Hepatic stellate cell (primary cell): ENCODE results near the gene SLC2A4.
"Not testable (repeated sequence)": the region's sequence is repeated elsewhere in the genome, so short reads cannot be mapped to it uniquely, and the experiment has no call there.

Experiments used
- DNase-seq: peaks from one replicate; pipeline ENCODE4 v3.0.0; 2011; ENCODE audit warnings: low spot score

SLC2A4 gene

GRCh38 chr17:7281074-7281952, at the start of gene SLC2A4:
SLC2A4 (plus strand) TSS chr17:7281718; CDS start chr17:7281935, 217 bp downstream.
- DNase-seq, result peak; percentile 98

DNA sequence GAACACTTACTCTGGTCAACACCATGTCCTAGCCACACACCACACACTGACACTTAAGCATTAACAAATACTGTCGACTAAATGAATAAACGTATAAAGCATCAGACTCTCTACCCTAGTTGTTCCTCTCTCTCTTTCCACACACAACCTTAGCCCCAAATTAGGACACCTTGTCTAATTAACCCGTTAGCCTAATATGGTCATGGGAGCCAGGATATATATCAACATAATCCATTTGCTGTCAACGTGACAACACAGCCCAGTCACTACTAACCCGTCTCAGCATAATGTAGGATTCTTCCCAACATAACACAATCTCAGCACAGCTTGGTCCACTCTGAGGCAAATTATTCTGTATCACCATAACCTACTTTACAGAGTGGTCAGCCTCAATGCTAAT, 49.4 kb upstream of the SLC2A4 start:
- no peak for DNase-seq

GRCh38 chr17:7233701-7234082, 47.8 kb upstream of the SLC2A4 start:
- no peak for DNase-seq

DNA sequence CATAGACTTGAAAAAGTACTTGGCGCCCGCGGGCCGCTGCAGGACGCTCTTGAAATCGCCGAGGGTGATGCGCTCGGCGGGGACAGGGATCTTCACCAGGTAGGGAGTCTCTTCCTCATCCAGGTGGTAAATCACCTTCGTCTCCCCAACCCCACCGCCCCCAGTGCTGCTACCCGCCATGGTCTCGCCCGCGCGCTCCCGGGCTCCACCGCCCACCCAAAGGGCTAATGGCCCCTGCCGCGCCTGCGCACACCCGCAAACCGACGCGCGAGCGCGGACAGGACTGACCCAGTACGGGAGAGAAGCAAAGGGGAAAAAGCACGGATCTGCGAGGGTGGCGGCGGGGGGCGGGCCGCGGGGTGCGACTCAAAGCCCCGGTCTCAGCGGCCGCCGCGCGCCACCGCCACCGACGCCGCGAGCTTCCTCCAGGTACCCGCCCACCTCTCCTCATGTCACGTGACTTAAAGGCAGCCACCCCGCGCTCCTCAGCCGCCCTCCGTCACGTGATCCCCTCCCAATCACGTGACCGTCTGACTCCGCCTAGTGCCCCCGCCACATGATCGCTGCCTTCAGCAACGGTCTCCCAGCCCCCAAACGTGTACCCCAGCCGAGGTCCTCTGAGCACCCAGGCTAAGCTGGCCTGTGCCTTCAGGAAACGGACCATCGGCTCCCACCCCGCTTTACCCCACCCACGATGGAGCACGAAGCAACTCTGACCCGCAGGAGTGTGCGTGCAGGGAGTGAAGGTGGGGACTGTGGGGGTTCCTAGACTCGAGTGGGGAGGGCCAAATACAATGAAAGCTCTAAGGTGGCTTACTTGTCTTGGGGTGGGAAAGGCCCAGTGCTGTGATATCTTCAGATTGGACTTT, 47.2 kb upstream of the SLC2A4 start, which contains the start of gene DVL2:
Gene DVL2 (minus strand): TSS at position 435 of the 869 bp plus-strand sequence. CDS start 255 bp downstream, at position 180.
- DNase-seq, result peak; percentile 98

- DNase-seq, result no peak
These were observed 45.5 kb upstream of the SLC2A4 start for GRCh38 chr17:7235693-7236665.

DNA sequence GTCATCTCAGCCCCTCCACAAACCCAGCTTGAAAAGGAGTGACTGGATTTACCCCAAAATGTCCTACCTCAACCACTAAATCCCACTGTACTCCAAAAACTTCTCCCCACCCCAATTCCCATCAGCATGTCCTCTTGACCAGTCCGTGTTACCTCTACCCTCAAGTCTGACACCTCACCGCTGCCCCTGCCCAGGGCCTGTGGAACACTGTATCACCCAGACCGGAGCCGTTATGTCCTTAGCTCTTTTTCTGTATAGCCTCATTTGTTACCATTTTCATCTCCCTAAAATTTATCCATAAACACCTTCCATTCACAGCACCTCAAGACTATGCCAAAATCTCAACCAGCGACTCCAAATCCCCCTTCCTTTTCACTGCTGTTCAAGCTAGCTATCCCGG, 44.7 kb upstream of the SLC2A4 start:
- DNase-seq, result no peak

- DNase-seq, result no peak
These were observed 44.2 kb upstream of the SLC2A4 start for GRCh38 chr17:7237266-7237760.

DNA sequence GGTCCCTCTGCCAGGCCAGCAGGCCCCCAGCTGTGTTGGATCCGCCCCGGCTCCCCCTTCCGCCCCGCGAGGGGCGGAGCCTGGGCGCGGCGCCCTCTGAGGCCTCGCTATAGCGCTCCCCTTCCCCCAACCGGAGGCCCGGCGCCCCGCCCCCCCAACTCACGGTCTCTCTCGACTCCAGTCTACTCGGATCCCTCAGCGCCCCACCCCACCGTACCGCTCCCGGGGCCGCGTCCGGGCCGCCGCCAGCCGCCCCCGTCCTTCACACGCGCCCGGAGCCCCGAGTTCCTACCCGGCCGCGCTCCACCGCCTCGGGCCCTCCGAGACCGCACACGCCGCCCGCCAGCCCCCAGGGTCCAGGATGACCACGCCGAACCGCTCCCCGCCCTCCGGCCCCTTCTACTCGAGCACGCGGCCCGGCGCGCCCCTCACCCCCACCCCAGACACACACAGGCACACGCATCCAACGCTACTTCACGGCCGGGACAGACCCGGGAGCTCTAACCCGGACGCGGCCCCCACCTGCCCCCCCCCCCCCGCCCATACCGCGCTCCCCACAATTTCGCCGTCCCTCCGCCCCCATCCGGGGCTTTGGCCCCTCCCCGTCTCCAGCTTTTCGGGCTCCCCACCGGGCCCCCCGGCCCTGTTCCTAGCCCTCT, 43.6 kb upstream of the SLC2A4 start:
- peak; percentile 83 for DNase-seq

DNA sequence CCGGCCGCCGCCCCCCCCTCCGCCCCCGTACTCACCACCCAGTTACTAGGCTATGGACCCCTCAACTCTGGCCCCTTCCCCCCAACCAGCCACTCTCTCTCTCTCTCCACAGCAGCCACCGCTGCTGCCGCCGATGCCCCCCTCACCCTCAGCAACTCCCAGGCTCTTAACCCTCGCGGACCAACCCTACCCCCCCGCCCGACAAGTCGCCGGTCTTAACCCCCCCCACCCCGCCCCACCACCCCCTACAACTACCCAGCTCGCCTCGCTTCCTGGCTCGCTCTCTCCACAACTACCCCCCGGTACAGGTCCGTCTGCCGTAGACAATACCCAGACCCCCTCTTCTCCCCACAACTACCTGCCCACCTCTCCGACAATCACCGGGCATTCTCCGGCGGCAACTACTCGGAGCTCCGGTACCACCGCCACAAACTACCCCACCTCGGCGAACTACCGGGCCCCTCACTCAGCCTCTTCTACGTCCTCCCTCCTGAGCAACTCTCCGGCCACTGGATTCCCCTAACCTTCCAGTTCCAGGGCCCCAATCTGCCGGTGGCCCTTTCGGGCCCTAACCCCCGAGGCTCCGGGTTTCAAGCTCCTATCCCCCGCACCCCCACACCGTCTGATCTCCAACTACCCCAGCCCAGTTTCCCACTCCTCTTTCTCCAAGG, 43.0 kb upstream of the SLC2A4 start:
- DNase-seq, result peak; percentile 62

GRCh38 chr17:7239091-7240027, 42.2 kb upstream of the SLC2A4 start, which contains the start of gene PHF23:
PHF23 (minus strand) TSS chr17:7239457; CDS start chr17:7239279, 178 bp downstream.
- DNase-seq, result peak; percentile 100

GRCh38 chr17:7240375-7240774, 41.1 kb upstream of the SLC2A4 start:
- no peak for DNase-seq

DNA sequence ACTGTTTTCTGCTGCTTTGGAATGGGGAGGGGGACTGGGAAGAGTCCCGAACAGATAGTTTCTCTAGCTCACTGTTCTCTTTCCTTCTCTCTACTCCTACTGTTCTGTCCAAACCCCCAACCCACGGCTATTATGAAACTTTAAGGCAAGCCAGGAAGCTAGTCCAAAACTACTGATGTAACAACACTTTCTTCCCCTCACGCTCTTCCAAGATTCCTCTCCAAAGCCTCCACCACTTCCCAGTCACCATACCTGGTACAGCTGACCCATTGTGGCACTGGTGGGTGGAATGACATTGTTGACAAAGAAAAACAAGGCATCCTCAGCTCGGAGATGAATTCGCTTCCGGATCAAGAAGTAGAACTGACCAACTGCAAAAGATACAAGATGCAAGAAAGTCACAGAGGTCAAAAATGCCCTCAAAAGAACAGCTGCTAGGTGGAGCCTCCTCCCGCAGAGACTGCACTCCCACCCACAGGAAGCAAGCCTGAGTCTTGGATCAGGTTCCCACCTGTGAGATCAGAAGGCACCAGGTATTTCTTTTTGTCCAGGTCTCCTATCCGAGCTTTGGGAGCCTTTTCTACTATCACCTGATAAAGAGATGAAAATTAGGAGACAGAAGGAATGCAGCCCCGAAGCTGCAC, 40.3 kb upstream of the SLC2A4 start:
- no peak for DNase-seq

DNA sequence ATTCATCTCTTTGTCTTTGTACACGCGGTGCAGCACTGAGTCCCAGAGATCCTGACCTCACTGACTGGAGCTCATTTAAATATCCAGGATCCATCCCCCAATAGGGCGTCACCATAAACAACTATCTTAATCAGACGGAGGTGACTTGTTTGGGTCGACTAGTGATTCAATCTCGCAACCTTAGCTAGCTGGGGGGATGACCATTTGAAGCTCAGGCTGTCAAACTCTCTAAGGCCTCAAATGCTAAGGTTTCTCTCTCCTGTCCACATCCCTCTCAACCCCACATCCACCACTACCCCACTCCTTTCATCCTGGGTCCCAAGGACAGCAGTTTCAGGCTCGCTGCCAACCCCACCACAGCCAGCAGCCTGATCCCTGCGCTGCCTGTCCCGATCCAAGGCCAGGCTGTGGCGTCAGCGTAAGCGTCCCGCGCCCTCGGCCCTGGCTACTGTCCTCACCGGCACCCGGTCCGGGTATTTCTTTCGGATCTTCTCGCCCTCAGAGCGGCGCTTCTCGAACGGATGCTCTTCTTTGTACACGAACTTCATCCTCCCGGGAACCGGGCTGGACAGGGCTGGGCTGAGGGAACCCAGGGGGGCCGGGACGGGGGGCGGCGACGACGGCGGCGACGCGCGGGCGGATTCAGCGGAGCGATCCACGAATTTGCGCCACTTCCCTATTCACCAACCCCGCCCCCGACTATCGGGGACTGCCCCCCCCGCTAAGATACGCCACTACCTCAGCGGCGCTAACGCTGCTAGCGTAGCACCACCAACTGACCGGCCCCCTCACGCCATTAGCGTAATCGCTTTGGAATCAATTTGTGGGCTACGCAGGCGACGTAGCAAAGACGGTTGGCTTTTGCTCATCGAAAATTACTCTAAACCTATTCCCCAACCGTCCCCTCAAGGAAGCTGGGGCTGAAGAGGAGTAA, 39.5 kb upstream of the SLC2A4 start, which contains the start of gene GABARAP:
Gene GABARAP (minus strand): TSS at position 667 of the 934 bp plus-strand sequence. CDS start 119 bp downstream, at position 548.
- peak; percentile 86 for DNase-seq

DNA sequence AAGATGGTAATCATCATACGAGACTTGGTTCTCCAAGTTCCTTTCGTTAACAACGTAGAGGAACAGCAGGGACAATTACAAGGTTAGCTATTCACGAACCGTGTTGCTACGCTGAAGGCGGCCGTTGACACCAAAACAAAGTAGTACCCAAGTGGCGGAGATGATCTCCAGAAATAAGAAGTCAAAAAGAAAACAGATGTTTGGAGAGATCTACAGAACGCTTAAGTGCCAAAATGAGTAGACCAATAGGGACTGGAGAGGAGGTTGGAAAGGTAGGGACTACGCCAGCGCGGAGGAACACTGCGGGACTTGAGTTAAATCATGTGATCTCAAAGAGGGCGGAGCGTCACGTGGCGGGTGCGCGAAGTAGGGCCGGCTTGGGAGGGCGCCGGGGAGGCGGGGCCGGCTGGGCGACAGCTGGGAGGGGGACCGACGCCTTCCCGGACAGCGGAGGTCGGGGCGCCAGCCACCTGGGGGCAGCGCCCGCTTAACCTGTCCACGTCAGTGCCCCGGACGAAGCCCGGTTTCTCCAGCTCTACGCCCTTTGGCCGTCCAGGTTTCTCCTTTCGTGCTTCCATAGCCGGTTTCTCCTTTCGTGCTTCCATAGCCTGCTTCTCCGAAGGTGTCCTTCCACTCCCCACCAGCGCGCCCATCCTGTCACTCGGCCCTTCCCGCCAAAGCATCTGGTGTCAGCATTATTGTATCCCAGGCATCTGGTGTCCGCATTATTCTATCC, 38.6 kb upstream of the SLC2A4 start:
- peak; percentile 94 for DNase-seq

- DNase-seq, result no peak
These were observed 38.1 kb upstream of the SLC2A4 start for GRCh38 chr17:7243453-7243729.

DNA sequence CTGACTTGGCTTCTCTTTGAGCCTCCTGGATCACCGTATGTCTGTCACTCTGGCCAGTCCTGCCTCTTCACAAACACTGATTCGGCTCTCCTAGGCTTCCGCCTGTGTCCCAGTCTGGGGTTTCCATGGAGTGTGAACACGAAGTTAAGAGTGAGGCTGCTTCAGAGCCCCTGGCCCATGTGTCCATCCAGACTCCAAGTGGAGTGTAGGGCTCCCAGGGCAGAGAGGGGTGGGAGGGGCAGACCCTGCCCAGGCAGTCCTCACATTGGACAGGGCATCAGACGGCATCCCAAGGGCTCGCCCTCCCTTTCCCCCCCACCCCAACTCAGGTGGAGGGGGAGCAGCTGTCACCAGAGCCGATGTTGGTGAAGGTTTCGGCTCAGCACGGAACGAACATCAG, 37.7 kb upstream of the SLC2A4 start:
- not testable (repeated sequence) for DNase-seq

DNA sequence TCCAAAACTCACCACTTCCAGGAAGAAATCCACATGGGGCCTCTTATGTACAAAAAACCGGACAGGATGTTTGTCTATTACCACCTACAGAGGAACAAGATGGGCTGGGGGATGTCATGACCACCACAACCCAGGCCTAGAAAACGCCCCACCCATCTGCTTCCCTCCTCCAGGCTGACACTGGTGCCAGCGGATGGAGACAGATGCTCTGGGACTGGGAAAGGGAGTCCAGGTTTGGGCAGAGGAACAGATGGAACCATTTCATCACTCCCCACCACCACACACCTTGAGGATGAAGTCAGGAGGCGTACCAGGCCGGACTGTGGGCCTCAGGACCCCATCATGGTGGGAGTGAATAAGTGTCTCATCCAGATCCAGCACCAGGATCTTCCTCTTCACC, 34.7 kb upstream of the SLC2A4 start:
- no peak for DNase-seq
